ENCODE data around the gene RGS7.
"Not testable (repeated sequence)": the region's sequence is repeated elsewhere in the genome, so short reads cannot be mapped to it uniquely, and the experiment has no call there.

Gene RGS7

DNA sequence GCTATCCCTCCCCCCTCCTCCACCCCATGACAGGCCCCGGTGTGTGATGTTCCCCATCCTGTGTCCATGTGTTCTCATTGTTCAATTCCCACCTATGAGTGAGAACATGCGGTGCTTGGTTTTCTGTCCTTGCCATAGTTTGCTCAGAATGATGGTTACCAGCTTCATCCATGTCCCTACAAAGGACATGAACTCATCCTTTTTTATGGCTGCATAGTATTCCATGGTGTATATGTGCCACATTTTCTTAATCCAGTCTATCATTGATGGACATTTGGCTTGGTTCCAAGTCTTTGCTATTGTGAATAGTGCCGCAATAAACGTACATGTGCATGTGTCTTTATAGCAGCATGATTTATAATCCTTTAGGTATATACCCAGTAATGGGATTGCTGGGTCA lies 461.6 kb downstream of the RGS7 start:
- DNase-seq = not testable (repeated sequence)

DNA sequence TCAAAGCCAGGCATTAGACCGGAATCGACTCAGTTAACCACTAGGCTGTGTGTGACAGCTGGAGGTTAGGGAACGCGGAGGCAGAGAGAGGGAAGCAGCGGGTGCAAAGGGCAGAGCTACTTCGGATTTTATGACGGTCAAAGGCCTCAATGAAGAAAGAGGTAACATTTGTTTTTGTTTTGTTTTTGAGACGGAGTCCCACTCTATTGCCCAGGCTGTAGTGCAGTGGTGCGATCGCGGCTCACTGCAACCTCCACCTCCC lies 468.3 kb downstream of the RGS7 start:
- DNase-seq = no peak

DNA sequence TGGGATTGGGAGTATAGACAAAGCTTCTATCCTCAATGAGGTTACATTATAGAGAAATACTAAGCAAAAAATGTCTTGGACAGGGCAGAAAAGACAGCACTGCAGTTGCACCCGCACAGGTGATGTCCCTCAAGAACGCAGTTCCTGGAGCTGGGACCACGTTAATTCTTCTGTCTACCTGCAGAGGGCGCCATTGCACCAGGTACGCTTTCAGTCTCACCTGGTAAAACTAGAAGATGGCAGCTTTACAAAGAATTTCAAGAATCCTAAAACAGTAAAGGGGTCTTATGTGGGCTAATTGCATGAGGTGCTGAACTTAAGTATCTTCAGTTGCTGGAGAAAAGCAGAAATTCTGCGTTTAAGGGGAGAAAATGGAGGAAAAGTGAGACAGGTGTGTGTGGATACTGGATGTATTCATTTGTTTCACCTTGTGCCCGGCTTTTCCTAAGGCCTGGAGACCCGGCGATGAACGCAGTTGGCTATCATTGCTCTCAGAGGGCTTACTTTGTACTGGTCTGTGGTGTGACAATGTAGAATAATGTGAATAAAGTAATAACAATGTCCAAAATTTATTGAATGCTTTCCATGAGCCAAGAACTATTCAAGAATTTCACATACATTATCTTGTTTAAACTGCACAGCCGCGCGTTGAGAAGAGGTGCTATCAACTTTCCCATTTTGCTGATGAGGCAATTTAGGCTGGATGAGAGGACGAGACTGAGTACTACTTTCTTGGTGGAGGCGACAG lies 468.8 kb downstream of the RGS7 start:
- peak; percentile 5 to 60 for DNase-seq

DNA sequence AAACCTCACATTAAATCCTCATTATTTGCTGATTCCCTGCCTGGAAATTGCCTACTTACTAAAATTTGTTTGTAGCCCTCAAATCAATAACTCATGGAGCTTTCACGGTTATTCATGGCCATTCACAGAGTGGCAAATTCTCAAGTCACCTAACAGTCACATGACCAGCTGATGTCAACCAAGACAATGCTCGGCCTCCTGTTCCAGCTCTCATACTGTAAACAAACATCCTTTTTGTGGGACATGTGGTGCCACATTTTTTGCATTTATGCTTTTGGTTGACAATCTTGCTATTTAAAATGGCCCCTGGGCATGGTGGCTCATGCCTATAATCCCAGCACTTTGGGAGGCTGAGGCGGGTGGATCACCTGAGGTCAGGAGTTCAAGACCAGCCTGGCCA lies 473.5 kb downstream of the RGS7 start:
- no peak for DNase-seq

DNA sequence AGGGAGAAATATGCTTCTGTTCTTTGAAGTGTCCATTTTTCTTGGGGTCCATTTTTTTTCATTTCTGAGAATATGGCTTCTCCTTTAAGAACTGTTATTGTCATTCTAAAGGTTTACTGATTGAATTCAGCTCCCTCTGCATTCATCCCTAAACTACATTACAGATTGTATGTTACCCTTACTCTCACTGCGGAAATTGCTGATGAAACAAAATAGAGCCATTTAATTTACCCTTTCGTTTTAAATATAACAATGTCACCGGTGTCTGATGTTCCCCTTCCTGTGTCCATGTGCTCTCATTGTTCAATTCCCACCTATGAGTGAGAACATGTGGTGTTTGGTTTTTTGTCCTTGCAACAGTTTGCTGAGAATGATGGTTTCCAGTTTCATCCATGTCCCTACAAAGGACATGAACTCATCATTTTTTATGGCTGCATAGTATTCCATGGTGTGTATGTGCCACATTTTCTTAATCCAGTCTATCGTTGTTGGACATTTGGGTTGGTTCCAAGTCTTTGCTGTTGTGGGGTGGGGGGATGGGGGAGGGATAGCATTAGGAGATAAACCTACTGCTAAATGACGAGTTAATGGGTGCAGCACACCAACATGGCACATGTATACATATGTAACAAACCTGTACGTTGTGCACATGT lies 474.2 kb downstream of the RGS7 start:
- not testable (repeated sequence) for DNase-seq

DNA sequence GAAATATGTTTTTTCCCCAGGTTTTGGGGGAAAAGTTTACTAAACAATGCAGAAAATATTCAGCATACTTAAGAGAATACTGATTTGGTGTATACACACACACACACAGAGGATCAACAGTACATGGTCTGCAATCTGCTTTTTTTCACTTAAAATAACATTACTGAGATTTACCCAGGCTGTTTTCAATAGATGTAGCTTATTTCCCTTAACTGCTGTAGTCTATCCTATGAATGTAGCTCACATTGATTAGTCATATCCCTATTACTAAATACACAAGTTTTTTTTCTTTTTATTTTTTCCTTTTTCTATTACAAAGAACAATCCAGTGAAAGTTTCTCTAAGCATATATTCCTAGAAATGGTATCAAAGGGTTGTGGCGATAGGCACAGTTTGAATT lies 478.4 kb downstream of the RGS7 start:
- DNase-seq = no peak

DNA sequence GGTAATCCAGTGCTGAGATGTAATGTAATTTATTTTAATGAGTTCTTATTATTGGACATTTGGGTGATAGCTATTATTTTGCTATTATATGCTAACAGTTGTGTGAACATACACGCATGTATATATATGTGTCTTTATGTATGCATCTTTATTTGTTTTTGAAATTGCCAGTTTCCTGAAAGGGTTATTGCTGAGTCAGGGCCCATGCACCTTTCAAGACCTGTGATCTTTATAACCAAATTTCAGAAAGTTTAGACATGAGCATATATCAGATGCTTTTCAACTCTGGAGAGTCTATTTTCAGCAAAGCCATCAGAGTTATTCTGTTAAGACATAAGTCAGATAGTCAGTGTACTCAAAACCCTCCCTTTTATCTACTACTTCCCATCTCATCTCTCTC lies 479.4 kb downstream of the RGS7 start:
- DNase-seq = no peak

DNA sequence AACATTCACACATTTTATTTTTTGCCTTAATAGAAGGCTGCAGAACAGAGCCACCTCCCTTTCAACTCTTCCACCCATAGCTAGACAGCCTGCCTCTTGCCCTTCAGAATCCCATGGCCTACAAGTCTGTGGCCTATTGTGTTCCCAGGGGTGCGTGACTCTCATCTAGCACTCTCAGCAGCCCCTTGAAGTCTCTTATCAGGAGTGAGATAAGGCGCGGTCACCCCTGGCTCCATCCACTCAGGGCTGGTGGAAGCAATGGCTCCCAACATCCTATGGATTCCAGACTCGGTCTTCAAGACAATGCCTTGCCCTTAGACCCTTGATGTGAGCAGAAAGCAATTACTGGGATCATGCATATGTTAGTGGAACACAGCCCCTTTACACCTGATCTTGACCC lies 480.9 kb downstream of the RGS7 start:
- no peak for DNase-seq

DNA sequence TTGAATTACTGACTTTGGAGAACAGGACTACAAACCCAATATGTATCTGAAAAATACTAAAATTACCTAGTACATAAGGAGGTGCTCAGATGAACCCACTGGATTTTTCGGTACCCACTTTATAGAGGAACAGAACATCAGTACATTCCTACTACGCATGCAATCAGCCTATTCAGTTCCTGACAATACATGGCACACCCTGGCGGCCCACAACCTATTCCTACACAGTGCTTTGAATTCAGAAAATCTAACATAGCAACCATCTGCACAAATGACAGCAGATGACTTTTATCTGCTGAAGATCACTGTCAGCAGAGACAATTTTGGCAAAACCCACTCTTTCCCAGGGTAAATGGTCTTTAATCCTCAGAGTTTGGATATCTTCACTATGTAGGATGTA lies 487.9 kb downstream of the RGS7 start:
- DNase-seq = no peak

DNA sequence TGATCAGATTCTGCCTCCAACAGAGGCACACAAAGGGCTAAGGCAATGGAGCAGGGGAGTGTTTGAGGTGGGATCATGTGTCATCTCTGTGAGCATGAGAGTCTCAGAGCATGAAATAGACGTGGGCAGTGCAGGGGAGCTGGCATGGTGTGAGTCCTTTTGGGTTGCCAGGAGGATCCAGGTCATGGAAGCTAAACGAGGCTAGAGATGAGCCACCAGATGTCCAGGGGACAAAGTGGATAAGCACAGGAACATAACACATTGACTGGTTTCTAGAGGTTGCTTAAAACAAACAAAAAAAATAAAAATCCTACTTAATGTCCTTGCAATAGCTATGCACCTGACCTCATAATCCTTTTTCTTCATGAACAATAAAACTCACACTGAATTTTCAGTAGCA lies 490.3 kb downstream of the RGS7 start:
- DNase-seq = no peak

DNA sequence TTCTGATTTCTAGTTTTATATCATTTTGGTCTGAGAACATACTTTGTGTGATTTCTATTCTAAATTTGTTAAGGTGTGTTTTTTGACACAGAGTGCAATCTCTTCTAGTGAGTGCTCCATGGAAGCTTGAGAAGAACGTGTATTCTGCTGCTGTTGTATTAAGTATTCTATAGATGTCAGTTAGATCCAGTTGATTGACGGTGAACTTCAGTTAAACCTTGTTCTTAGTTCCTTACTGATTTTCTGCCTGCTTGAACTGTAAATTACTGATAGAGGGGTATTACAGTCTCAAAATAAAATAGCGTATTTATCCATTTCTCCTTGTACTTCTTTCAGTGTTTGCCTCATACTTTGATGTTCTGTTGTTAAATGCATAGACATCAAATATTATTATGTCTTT lies 497.0 kb downstream of the RGS7 start:
- DNase-seq = no peak

DNA sequence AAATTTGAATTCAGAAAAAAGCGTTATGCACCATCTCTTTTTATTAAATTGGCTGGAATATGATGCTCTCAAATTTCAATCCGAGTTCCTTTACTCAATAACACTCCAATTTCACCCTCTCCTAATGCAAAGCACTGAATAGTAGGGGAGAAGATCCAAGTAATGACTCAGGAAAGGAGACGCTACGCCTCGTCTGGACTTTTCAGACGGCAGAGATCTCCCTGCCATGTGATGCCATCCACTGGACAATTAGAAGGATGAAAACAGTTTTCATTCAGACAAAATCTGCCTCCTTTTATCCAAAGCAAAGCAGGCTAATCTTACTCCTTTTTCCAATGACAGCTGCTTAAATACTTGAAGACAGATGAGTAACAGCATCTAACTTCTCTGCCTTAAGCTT lies 502.6 kb downstream of the RGS7 start:
- peak; percentile 10 to 62 for DNase-seq

DNA sequence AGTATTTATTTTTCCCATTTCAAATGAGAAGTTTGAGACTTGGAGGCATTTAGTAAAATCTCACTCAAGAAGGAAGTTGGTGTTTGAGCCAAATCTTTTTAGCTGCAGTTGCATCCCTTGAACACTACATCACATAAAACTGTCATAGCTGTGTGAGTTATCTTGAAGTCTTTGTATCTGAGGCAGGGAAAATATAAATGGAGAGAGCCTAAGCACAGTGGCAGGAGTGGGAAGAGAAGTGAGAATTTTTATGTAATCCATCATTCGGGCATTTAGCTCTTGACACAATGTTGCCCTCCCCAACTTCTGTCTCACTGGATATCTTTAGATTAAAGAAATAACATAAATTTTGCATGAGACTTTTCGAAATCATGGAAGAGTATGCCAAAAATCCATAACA lies 509.7 kb downstream of the RGS7 start:
- no peak for DNase-seq

DNA sequence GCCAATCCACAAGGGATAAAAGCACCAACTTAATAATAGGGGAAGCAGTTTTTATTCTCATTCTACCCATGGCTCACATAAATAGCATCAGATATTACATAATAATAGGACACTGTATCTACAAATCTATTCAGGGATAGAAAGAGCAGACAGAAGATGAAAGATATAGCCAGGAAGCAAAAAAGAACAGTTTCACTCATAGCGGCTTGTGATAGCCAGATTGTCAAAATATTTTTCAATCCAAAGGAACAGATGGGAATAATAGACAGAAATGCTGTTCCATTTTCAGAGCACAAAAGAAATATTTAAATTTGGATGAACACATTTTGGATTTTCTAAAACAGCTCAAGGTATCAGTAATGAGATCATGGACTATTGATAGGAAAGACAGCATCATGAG lies 512.5 kb downstream of the RGS7 start:
- no peak for DNase-seq

DNA sequence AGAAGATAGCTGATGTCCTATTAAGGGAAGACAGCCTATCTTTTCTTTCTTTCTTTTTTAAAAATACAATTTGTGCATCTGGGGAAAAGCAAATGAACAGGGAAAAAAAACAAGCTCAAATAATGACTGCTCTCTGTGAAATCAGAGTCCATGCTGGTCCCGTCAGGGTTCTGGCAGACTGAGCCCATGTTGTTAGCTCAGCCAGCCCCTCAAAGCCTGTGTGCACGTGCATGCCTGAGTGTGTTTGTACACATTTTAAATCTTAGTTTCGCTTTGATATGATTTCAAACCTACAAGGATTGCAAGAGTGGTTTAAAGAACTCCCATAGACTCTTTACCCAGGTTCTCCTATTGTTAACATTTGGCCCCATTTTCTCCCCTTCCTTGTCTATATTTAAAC lies 513.2 kb downstream of the RGS7 start:
- DNase-seq = no peak

DNA sequence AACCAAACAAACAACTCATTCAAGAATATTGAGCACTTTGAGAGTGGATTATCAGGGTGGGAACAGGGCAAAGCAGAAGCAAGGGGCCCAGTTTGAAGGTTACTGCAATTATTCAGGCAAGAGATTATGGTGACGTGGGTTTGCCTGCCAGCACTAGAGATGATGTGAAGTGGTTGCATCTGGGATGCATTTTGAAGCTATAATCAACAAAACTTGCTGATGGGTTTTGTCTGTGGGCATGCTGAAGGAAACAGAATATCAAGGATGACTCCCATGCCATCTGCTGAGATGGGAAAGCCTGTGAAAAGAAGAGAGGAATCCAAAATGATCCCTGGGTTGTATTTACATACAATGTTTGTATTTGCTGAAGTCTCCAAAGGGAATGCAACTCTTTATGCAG lies 520.7 kb downstream of the RGS7 start:
- no peak for DNase-seq

DNA sequence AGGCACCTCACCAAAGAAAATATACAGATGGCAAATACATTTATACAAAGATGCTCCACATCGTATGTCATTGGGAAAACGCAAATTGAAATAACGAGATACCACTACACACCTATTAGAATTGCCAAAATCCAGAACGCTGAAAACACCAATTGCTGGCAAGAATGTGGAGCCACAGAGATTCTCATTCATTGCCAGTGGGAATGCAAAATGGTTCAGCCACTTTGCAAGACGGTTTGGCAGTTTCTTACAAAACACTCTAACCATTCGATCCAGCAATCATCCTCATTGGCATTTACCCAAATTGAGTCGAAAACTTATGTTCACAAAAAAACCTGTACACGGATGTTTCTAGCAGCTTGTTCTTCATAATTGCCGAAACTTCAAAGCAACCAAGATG lies 521.7 kb downstream of the RGS7 start:
- no peak for DNase-seq

DNA sequence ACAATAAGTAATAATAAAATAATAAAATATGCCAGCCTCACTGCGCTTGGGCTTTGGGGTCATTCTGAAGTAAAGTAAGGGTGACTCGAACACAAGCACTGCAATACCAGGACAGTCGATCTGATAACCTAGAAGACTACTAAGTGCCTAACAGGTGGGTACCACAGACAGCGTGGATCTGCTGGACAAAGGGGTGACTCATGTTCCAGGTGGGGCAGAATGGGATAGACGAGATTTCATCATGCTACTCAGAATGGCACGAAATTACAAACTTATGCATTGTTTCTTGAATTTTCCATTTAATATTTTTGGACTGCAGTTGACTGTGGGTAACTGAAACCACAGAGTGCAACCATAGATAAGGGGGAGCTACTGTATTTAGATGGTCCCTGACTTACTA lies 523.9 kb downstream of the RGS7 start:
- no peak for DNase-seq

DNA sequence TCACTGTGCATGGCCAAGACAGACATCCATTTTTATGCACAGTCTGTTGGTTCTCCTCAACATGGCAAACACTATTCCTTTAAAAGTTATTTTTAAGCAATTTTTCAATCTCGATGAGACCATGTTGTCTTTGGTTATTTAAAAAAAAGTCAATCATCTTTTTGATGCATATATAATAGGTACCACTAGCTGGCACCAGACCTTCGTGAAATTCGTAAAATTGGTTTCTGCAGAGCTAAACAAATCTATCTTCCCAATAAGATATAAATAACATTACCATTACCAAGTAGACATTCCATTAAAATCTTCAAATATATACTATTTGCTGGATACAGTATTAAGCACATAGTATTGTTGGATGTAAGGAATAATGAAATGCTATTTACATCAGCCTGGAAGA lies 525.1 kb downstream of the RGS7 start:
- DNase-seq = no peak

DNA sequence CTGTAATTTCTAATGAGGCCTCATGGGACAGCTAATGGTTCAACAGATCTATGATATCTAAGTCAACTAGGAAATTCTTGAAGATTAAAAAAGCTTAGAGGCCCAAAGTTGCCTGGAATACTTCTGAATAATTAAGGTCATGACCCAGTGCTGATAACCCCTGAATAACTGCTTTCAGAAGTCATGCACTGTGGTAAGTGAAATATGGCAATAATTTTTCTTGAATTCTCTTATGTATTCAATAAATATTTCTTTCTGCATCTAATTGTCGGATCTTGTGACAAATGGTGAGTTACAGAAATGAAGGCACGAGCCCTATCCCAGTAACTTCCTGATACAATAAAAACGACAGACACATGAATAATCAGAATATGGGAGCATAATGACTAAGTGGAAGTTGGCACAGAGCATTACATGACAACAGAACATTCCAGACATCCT lies 525.8 kb downstream of the RGS7 start:
- no peak for DNase-seq

DNA sequence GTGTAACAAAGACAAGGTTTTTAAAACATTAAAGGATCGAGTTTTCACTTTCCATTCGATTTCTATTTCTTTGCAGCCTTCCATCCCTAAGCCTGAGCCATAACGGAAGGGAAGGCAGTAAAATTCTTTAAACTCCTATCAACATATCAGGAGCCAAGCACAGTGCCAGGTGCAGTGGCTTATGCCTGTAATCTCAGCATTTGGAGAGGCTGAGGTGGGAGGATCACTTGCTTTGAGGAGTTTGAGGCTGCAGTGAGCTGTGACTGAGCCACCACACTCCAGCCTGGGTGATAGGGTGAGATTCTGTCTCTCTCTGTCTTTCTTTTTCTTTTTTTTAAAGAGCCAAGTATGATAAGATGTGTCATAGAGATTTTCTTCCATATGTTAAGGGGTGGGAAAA lies 527.5 kb downstream of the RGS7 start:
- no peak for DNase-seq

DNA sequence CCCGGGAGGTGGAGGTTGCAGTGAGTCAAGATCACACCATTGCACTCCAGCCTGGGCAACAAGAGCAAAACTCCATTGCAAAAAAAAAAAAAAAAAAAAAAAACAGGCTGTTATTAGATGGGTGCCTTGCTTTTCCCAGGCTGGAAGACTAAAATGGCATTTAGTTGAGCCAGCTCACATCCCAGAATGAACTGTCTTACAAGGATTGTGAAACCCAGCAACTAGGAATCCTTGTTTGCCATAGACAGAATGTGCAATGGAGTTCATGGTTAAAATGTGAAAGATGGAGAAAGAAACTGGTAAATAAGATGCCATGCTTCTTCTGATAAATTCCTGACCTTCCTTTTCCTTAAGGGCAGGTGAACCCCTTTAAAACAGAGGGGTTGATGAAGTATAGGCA lies 529.2 kb downstream of the RGS7 start:
- no peak for DNase-seq

DNA sequence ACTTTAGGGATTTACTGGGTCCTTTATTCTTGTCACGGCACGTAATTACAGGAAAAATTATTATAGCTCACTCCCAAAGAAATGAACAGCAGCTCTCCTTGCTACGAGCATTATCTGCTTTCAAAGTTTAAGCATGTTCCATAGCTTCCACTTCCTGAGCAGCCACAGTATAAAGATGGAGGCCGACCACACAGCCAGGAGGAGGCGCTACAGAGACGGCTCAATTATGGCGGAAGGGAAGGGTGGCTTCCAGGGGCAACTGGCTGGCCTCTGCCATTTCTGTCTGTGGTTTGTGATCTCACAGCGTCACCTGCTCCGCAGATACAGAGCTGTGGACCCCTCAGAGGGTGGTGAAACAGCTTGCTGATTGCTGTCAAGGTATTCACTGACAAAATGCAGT lies 532.8 kb downstream of the RGS7 start:
- no peak for DNase-seq

DNA sequence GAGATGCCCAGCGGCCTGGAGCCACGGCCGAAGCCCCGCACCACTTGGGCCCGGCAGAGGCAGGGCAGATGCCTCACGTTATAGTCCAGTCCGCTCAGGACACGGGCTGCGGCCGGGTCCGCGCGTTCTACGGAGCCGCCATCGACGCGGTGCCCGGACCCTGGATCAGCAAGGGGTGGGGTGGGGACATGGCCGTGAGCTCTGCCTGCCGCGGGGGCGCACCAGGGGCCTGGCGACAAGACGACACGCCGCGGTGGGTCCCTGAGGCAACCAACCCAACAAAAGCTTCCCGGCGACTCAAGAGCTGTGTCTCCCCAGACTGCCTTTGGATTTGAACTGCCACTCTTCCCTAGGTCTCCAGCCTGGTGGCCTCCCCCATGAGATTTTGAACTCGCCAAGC lies 533.6 kb downstream of the RGS7 start:
- DNase-seq = no peak

DNA sequence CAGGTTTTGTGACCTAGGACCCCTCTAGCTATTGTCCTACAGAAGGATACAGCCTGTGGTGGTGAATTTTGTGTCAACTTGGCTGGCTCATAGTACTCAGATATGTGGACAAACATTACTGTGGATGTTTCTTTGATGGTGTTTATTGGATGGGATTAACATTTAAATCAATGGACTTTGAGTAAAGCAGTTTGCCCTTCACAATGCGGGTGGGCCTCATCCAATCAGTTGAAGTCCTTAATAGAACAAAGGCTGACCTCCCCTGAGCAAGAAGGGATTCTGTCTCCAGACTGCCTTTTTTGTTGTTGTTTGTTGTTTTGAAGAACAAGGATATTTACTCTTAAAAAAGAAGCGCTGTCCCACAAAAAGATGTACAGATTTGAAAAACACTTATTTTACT lies 535.1 kb downstream of the RGS7 start:
- no peak for DNase-seq

All from NCI-H524 (cell line).